ENCODE data around the gene DDX39A.

DNA sequence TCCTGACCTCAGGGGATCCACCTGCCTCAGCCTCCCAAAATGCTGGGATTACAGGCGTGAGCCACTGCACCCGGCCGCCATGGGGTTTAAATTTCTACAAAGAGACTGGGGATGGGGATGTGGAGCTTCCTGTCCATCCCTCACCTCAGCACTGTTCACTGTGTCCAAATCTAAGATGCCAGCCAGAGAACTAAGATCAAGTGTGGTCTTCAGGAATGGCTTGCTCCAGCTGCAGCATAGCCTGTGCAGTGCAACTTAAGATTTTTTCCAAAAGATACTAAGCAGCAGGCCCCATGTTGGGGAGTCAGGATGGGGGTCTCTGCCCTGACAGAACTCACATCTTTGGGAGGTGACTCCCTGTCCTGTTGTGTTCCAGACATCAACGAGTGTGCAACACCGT, 28.6 kb downstream of the DDX39A start:
- TF ChIP-seq SP1 (IDR thresholded peaks at IDR 0.05) (no peak), SUZ12 (IDR thresholded peaks at IDR 0.05) (no peak), ELF4 (IDR thresholded peaks at IDR 0.05) (no peak), ZNF384 (IDR thresholded peaks at IDR 0.05) (no peak), FOXK2 (IDR thresholded peaks at IDR 0.05) (no peak), LEF1 (IDR thresholded peaks at IDR 0.05; ENCODE audit: borderline replicate concordance) (no peak), HDGF (IDR thresholded peaks at IDR 0.05; ENCODE audit: borderline replicate concordance) (no peak), FOXM1 (IDR thresholded peaks at IDR 0.05; ENCODE audit: borderline replicate concordance) (no peak), BHLHE40 (IDR thresholded peaks at IDR 0.05; ENCODE audit: borderline replicate concordance) (no peak)

Measured in HEK293T (cell line).